NCI-H1417 treated with DMSO at 0.1 percent for 48 hours (cell line): Measurements from ENCODE around the gene HSPB7.
"Not testable (repeated sequence)": the region's sequence is repeated elsewhere in the genome, so short reads cannot be mapped to it uniquely, and the experiment has no call there.

Source experiments
- DNase-seq: peaks from one replicate; lab custom pipeline; 2025; lab: John Stamatoyannopoulos, UW

HSPB7 gene

DNA sequence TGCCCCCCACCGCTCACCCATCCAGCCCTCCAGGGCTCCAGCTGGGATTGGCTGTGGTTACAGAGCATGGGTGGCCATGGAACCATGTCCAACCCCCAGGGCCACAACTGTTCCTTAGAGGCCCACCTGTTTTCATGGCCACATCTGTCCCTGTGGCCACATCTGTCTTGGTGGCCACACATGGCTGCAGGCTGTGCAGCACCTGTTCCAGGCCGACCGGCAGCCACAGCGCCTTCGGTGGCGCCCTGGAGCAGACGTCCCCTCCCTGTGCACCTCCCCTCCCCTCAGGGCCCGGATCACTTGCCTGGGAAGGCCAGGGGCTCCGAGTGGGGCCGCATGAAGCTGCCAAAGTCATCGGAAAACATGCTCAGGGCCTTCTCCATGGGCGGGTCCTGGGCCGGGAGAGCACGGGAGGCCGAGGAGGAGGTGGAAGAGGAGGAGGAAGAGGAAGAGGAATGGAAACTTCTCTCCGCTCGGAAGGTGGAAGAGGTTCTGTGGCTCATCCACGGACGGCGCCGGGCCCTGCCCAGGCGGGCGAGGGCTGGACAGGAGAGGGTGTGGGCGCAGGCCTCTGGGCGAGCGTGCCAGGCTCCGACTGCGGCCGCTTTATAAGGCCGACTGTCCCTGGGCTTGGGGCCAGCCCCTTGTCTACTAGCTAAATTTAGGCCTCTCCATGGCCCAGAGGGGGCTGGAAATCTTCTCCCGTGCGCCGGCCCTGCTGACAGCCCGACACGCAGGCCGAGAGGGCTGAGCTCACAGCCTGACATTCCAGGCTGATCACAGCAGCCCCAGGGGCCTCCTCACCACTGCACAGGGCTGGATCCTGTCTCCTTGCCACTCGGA is at the start of gene HSPB7:
Gene HSPB7 (minus strand): TSS at position 583 of the 843 bp plus-strand sequence. CDS start 80 bp downstream, at position 503.
- no peak for DNase-seq

DNA sequence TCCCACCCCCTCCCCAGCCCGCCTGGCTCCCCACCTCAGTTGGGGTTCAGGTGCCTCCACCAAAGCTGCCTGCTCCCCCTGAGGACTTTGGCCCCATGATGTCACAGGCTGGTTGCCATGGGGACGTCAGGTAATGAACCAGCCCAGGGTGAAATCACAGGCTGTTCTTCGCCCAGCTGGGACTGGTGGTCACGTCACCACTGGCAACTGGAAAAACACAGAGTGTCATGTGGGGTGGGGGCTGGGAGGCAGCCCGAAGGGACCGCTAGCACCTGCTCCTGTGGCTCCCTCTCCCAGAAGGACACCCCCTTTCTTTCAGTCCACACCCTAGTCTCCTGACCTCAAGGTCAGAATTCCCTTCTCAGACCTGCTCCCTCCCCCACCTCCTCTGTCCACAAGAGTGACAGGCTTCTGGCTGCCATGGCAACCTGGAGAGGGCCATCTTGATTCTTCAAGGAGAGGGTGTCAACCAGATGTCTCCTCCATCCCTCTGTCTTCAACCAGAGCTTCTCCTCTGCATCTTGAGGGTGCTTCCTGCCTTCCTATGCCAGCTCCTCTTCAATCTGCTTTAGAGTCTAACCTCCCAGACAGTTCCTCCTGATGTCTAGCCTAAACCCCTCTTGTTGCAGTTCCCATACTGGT is 49.4 kb upstream of the HSPB7 start:
- no peak for DNase-seq

DNA sequence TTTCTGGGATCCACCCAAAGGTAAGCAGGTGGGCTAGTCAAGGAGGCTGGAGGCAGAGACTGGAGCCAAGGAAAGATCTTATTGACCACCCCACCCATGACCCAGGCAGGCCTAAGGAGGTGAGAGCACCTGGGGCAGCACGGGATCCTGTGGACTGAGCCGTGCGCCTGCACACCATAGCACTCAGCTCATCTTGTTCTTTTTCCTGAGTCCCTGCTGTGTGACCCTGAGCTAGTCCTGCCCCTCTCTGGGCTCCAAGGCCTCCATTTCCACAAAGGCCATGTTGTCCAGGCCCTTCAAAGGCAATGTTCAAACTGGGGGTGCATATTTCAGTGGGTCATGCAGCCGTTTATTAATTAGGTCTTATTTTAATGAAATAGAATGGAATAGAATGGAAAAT is 48.4 kb upstream of the HSPB7 start:
- DNase-seq, result no peak

DNA sequence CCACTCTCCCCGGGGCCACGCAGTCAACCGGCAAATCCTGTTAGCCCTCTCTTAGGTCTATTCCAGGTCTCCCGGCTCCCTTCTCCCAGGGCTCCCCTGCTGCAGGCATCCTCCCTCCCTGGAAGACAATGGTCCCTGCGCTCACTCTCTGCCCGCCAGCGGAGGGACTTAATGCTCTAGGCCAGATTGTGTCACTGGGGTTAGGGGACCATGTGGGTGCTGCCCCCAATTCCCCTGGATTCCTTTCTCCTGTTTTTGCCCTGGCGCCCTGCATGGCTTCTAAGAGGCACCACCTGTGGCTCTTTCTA is 47.4 kb upstream of the HSPB7 start:
- DNase-seq, result no peak

DNA sequence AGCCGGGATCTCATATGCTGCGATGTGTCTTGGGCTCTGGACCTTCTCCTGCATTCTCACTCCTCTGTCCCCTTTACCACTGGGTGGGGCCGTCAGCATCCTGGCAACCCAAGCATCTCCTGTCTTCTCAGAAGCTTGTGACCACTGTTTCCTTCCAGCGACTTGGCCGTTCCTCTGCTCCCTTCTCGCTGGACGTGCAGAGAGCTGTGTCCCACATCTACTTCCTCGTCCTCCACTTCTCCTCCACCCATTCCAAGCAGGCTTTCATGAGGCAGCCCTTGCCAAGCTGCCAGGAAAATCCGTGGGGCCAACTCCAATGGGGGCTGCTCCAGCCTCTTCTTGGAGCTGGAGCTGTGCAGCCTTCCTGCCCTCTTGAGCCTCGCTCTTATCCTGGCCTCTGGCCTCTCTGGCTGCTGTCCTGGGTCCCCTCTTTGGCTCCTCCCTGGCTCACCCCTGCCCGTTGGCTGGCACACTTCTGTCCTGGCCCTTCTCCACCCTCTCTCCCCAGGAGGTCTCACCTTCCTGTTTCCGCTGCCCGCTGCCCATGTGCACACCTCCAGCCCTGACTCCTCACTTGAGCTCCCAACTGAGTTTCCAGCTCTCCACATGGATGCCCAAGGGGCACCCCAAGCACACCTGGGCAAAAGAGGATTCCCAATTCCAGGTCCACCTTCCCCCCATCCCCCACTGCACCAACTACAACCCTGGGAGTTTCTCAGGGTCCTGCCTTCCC is 46.9 kb upstream of the HSPB7 start:
- DNase-seq, result no peak

DNA sequence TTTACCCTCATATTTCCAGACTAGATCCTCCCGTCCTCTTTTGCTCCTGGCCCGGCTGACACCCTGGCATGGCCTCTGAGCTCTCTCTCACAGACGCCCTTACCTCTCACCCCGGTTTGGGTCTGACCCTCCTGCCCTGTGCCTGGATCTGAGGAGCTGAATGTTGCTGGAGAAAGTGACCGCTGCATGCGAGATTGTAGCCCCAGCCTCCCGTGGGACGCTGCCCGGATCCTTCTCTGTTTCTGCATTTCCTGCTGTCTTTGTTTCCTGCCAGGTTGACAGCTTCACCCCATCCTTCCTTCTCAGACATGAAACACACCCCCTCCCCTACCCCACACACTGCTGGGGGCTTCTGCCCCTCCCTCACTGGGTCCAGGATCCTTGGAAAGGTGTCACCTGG is 46.1 kb upstream of the HSPB7 start:
- DNase-seq, result no peak

DNA sequence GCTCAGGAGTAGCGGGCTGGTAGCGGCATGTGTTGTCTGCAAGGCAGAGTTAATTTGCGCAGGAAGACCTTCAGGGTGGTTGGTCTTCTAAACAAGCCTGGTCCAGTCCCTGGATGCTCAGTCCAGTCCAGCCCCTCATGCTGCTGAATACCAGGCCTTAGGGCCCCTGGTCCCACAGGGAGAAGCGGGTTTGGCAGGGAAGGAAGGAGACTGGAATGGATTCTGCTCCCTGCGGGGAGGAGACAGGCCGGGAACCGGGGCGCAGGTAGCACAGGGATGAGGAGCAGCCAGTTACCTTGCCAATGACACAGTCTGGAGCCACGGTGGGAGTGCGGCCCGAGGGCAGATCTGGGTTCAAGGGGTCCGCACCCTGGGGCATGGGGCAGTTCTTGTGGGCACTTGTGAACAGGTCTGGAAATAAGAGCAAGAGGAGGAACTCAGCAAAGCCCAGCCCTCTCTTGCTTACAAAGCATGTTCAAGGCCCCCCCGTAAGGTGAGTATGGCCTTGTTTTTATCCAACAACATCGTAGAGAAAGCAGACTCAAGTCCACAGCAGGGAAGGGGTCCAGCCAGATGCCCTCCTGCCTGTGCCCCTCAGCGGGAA is 45.5 kb upstream of the HSPB7 start:
- no peak for DNase-seq

DNA sequence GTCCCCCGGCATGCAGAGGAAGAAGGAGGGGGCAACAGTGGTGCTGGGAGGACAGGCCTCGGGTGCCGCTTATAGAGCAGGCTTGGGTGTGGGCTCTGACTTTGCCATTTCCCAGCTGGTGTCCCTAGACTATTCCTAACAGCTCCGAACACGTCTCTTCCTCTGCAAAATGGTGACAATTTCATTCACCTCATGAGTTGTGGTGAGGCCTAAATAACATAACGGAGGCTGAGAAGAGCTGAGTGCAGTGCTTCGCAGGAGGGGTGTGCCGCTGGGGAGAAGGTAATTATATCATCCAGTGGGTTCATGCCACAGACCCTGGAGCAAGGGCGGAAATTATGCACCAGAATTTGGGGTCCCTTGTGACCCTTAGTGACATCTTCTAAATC is 44.8 kb upstream of the HSPB7 start:
- DNase-seq, result not testable (repeated sequence)

DNA sequence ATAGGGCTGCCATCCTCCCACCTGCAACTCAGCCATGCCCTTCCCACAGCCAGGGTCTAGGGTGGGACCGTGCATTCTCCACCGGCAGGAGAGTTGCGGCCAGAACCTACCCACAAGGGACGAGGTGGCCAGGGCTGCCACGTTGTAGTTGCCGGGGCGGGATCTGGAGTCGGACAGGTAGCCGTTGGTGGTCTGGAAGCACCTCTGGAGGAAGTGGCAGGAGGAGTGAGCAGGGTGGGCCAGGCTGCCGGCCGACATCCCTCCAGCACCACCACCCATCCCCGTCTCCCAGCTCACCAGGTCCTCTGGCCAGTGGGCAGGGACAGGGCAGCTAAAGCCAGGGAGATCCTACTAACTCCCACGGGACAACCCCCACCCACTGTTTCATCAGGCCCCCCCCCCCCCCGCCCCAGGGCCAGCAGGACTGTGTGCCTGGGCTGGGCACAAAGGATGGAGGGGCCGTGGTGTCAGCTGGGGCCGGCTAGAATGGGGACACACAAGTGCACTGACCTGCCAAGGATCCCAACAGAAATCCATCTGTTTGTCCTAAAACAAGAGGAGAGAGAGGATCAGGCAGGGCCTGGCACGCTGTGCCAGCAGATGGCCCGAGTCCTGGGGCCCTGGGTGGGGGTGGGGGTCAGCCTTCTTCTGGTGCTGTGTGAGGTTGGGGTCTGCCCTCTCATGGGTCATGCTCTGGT is 44.3 kb upstream of the HSPB7 start:
- DNase-seq, result not testable (repeated sequence)

DNA sequence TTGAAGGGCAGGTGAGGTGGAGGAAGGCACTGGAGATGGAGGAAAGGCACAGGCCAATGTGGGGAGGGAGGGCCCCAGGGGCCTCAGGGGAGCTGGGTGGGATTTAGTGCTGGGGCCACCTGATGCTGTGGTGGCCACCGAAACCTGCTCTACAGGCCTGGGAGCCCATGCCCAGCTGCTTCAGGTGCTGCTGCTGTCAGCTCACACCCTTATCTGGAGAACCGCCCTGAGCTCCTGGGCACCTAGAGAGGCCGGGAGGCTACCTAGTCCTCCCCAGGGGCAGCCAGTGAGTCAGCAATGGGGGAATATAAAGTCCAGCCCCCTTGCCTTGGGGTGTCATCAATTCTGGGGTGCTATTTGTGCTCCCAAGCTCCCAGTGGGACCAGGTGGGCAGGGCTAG is 43.4 kb upstream of the HSPB7 start:
- no peak for DNase-seq

DNA sequence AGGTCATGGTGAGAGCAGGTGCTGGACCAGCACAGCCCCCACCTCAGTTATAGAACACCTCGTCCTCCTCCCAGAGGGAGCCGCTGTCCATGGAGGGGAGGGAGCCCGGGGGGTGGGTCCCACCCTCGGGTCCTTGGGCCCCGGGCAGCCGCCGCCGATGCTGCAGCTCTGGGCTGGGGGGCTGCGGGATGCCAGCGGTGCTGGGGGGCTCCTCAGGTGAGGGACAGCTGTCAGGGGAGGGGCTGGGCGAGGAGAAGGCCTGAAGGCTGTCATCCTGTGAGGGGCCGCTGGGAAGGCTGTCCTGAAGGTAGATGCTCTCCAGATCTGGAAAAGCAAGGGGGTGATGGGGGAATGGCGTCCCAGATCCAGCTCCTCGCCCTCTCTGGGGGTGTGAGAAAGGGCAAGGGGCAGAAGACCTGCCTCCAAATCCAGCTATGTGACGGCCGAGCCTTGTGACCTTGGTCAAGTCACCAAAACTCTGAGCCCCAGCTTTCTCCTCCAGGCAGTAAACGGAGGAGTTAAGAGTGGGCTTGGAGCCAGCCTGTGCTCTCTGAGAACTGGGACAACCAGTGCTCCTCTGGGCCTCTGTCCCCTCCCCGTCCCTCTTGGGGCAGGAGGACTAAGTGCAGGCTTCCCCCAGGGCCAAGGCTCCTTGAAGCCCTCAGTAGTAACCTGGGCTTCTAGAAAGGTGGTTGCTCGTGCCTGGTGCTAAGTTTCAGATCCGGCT is 40.7 kb upstream of the HSPB7 start:
- DNase-seq, result not testable (repeated sequence)

DNA sequence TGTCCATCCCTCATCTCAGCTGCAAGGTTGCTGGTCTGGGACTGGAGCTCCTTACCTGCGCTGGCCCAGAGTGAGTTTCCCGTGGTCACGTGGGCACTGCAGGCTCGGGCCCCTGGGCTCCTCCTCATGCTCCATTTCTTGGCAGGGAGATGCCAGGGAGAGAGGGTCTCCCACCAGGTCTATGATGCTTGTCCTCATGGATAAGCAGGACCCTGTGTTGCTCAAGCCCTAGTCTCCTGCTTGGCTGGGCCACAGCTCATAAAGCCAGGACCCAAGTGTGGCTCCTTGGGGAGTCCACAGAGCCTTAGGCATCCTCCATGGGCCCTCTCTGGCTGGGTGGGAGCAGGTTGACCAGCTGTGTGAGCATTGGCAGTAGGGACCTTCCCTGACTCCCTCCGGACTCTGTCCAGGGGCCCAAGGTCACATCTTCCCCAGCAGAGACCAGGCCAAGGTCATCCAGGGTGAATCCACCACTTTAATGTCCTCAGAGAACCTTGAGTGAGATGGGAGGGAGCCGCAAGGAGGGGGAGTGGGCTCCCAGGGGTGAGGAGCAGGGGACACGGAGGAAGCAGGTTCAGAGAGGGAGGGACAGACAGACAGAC is 39.6 kb upstream of the HSPB7 start:
- DNase-seq, result not testable (repeated sequence)

DNA sequence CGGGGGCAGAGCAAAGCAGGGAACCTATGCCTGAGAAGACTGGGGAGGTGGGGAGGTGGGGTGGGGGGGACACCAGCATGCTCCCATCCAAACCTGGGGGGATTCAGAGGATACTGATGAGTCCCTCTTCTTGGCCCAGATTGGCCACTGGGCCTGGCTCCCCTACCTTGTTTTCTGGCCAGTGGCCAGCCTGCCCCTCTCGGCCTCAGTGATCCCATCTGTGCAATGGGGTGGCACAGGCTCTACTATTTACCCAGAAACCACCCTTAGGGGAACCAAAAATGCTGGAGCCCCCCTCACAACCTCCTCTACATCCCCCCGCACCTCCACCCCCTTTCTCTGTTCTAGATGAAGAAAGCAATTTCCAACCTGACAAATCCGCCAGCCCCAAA is 38.7 kb upstream of the HSPB7 start:
- DNase-seq, result not testable (repeated sequence)

DNA sequence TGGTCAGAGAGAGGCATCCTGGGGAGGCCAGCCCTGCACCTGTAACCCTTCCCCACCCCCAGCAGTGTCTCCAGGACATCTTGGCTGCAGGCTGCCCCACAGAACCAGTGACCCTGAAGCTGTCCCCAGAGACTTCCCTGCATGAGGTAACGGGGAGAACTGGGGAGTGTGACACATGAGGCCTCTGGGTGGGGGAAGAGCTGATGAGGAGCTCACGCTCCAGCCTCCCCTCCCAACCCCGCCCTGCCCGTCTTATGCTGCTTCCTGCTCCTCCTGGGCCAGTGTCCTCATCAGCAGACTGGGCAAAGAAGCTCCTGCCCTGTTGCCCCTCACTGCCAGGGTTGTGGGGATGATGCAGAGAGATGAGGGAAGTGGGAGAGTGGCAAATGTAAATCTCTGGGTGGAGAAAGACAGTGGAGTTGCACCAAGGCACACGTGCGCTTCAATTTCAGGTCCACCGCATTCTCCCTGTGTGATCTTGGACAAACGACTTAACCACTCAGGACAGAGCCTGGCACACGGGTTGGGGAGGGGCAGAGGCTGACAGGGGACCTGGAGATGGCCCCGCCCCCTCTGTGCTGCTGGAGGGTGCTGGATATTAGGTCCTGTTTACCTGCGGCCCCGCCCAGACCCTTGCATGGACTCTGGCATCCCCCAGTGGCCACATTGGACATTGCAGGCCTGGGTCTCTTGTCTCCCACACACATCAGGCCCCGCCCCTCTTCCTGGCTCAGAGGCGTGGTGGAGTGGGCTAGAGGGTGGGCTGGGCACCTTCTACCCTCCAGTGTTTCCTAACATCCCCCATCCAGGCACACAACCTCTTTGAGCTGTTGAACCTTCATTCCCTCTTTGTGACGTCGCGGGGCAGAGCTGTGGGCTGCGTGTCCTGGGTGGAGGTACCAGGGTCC is 38.0 kb upstream of the HSPB7 start:
- DNase-seq, result peak; percentile 51

DNA sequence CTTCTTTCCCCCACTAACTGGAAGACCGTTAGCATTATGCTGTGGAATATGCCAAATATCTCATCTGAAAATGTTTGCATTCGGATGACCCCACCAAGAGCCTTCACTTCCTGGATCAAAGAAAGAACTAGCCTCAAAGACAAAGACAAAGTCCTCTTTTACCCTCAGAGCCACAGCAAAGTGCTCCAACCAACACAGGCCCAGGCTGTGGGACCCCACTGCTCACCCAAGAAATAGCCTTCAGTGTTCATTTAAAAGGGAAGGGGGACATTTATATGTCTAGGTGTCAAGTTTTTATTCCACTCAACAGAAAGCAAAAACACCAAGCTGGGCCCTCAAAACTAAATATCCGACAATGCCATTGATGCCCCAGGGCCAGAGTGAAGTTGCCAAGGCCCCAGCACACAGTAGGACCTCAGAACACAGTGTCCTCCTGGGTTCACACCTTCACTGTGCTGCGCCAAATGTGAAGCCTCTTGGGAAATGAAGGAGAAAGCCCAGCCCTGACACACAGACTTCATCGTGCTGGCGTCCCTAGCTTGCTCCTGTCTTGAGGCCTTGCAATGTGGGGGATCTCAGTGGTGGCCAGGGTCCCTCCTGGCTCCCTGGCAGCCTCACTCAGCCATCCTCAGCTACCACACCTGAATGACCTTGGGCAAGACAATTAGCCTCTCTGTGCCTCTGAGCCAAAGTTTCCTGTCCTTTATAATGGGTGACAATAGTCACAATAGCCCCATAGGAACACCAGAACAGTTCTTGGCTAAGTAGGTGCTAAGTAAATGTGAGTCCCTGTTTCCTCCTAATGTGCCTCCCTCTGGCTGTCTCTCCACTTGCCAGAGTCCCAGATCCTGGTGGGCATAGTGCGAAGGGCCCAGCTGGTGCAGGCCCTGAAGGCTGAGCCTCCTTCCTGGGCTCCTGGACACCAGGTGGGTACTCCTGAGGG is 37.0 kb upstream of the HSPB7 start:
- DNase-seq, result no peak

DNA sequence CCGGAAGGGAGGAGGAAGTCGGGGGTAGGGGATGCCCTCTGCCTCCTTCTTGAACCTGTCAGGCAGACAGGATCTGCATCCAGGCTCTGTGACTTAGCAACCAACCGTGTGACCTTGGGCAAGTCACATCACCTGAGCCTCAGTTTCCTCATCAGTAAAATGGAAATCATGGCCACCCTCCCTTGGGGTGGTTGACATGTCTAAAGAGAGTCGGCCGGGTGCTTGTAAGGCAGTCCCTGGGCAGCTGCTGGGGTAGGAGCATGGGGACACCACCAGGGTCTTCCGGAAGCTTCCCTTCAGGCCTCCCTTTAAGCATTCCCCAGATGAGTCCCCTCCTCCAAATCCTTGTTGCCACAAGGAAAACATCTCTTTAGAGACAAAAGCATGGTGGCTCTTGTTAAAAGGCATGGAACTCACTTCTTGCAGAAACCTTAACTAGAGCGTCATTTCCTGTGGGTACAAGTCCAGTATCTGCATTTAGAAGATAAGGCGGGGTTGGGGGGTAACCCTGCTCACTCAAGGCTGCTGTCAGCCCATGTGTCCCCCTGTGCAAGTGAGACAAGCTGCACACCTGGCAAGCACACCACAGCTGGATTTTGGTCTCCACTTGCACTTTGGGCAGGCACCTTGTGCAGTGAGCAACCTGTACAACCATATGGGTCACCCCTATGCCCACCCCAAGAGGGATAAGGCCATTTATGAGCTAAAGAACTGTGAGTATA is 36.1 kb upstream of the HSPB7 start:
- DNase-seq, result no peak

DNA sequence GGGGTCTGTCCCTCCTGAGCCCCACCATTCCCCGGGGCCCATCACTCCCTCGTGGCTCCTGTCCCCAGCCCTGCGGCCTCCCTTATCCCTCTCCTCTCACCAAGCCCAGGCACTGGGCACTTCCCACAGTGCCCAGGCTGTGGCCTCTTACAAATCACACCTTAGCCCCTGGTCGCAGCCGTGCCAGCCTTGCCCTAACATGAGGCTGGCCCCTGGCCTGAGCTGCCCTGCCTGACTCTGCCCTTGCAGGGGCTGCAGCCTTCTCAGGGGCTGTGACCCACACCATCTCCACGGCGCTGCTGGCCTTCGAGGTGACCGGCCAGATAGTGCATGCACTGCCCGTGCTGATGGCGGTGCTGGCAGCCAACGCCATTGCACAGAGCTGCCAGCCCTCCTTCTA is 34.1 kb upstream of the HSPB7 start:
- not testable (repeated sequence) for DNase-seq

DNA sequence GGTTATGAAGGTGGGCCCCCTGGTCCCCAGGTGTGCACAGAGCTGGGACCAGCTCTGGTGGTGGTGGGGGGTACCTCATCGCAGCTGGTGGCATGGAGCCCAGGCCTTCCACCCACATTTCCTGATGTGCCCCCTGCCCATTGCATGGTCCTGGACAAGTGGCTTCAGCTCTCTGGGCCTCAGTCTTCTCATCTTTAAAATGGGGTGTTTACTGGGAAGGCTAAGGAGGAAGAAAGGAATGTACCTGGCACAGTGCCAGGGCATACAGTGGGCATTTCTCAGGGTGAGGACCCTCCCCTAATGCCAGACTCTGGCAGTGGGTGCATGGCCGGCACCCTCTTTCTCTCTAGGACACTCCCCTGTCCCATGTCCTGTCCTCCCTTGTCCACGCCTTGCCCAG is 33.2 kb upstream of the HSPB7 start:
- no peak for DNase-seq
